Lower leg skin (tissue), 3 donors: ENCODE results near the gene BAZ1B.

Experiments used
- CTCF ChIP-seq, 3 donors: fragments of 450-650 bp; IDR thresholded peaks; one replicate each; pipeline ENCODE4 v1.5.1; 2016; ENCODE audit warnings: antibody characterized with exemption in 3 of 3, mild to moderate bottlenecking in 3 of 3, moderate library complexity in 2 of 3
- POLR2A ChIP-seq, 2 donors: fragments of 450-650 bp; IDR thresholded peaks; one replicate each; pipeline ENCODE4 v1.6.1; 2016 to 2017; ENCODE audit warnings: antibody characterized with exemption in 2 of 2, mild to moderate bottlenecking in 1 of 2, moderate library complexity in 1 of 2

DNA sequence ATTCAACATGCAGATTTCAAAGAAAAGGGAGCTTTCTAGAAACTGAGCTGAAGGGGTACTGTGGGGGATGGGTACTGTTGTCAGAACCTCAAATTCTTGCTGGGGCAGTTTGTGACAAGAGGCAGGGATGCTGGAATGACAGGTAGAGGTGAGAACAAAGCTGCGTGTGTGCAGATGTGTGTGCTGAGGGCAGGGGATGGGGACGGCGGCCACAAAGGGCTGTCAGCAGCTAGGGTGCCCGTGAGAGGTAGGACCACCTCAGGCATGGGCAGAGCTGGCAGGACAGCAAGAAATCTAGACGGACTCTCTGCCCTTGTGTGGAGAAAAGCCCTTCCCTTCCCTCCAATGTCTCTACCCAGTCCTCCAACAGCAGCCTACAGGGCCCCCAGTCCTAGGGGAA lies 14.4 kb upstream of the BAZ1B start:
- TF ChIP-seq POLR2A (IDR thresholded peaks at IDR 0.05) (no peak), CTCF (IDR thresholded peaks at IDR 0.05) (no peak)
